GM11168 (cell line): ENCODE data around the gene GNAI1.

ENCODE experiments used
- in situ Hi-C: fragments of 300-500 bp; cut with MboI; formaldehyde crosslinking; loops from one replicate; pipeline ENCODE4 v1.12.0; 2022; ENCODE audit warnings: low sequenced_read_pairs; ENCODE audit not compliant: unreplicated experiment

The GNAI1 gene

GRCh38 chr7:80204454-80204853 lies 69.8 kb downstream of the GNAI1 start:
- in situ Hi-C loops, result no loop called here

- in situ Hi-C loops, result no loop called here
These were observed 70.3 kb downstream of the GNAI1 start for GRCh38 chr7:80204919-80205318.

- in situ Hi-C loops, result no loop called here
These were observed 72.1 kb downstream of the GNAI1 start for GRCh38 chr7:80206763-80207162.

- in situ Hi-C loops, result no loop called here
These were observed 72.9 kb downstream of the GNAI1 start for GRCh38 chr7:80207501-80207900.

GRCh38 chr7:80208700-80209099 lies 74.1 kb downstream of the GNAI1 start:
- in situ Hi-C loops, result no loop called here

GRCh38 chr7:80210400-80210799 lies 75.8 kb downstream of the GNAI1 start:
- in situ Hi-C loops, result no loop called here

- in situ Hi-C loops, result no loop called here
These were observed 79.2 kb downstream of the GNAI1 start for GRCh38 chr7:80213814-80214213.

GRCh38 chr7:80215734-80216133 lies 81.1 kb downstream of the GNAI1 start:
- in situ Hi-C loops, result no loop called here

GRCh38 chr7:80216996-80217842 lies 82.6 kb downstream of the GNAI1 start:
- in situ Hi-C loops, result no loop called here

- in situ Hi-C loops, result no loop called here
These were observed 84.1 kb downstream of the GNAI1 start for GRCh38 chr7:80218723-80219122.

GRCh38 chr7:80220022-80220634 lies 85.5 kb downstream of the GNAI1 start:
- in situ Hi-C loops, result no loop called here

- in situ Hi-C loops, result no loop called here
These were observed 89.8 kb downstream of the GNAI1 start for GRCh38 chr7:80224415-80224814.

- in situ Hi-C loops, result no loop called here
These were observed 90.7 kb downstream of the GNAI1 start for GRCh38 chr7:80225361-80225760.

- in situ Hi-C loops, result no loop called here
These were observed 92.0 kb downstream of the GNAI1 start for GRCh38 chr7:80226629-80227028.

GRCh38 chr7:80230327-80230726 lies 95.7 kb downstream of the GNAI1 start:
- in situ Hi-C loops, result no loop called here

- in situ Hi-C loops, result no loop called here
These were observed 97.1 kb downstream of the GNAI1 start for GRCh38 chr7:80231707-80232106.

- in situ Hi-C loops, result no loop called here
These were observed 98.5 kb downstream of the GNAI1 start for GRCh38 chr7:80232979-80233724.

GRCh38 chr7:80235334-80235733 lies 100.7 kb downstream of the GNAI1 start:
- in situ Hi-C loops, result no loop called here

- in situ Hi-C loops, result no loop called here
These were observed 102.0 kb downstream of the GNAI1 start for GRCh38 chr7:80236681-80237080.

- in situ Hi-C loops, result no loop called here
These were observed 105.8 kb downstream of the GNAI1 start for GRCh38 chr7:80240265-80241025.
